ENCODE results near the gene KRT71.
A peak's percentile ranks its signal among the peaks of the same experiment; 100 is the strongest.

KRT71 gene

GRCh38 chr12:52566847-52567291 is 13.9 kb upstream of the KRT71 start:
- no peak for TF ChIP-seq CTCF (IDR thresholded peaks at IDR 0.05; ENCODE audit: insufficient read depth, low read length, poor library complexity, severe bottlenecking)
- Histone ChIP-seq H3K36me3 (ENCODE audit: control insufficient read depth, insufficient read depth, low read length) (no peaks in the 10 kb centered on the region), H3K27me3 (replicated peaks; ENCODE audit: control insufficient read depth, insufficient read depth, low read length) (peaks cover 6% of the 10 kb centered on the region), H3K4me3 (replicated peaks; ENCODE audit: low read depth, low read length) (no peak overlapping the region)
- DNase-seq (ENCODE audit: extremely low read depth, insufficient read length) = no peak

- Histone ChIP-seq H3K27me3 (replicated peaks; ENCODE audit: control insufficient read depth, insufficient read depth, low read length) (peaks cover 6% of the 10 kb centered on the region), H3K36me3 (ENCODE audit: control insufficient read depth, insufficient read depth, low read length) (no peaks in the 10 kb centered on the region), H3K4me3 (replicated peaks; ENCODE audit: low read depth, low read length) (no peak overlapping the region)
- DNase-seq (ENCODE audit: extremely low read depth, insufficient read length) = no peak
- no peak for TF ChIP-seq CTCF (IDR thresholded peaks at IDR 0.05; ENCODE audit: insufficient read depth, low read length, poor library complexity, severe bottlenecking)
These were observed 11.6 kb upstream of the KRT71 start for GRCh38 chr12:52564582-52564981.

- no peaks in the 10 kb centered on the region for H3K36me3 ChIP-seq (ENCODE audit: control insufficient read depth, insufficient read depth, low read length)
- peaks cover 5% of the 10 kb centered on the region for H3K27me3 ChIP-seq (replicated peaks; ENCODE audit: control insufficient read depth, insufficient read depth, low read length)
- no peak for DNase-seq (ENCODE audit: extremely low read depth, insufficient read length)
- peak; percentile 25 for TF ChIP-seq CTCF (IDR thresholded peaks at IDR 0.05; ENCODE audit: insufficient read depth, low read length, poor library complexity, severe bottlenecking)
- no peak overlapping the region for H3K4me3 ChIP-seq (replicated peaks; ENCODE audit: low read depth, low read length)
These were observed 9.0 kb upstream of the KRT71 start for GRCh38 chr12:52561880-52562449.

- TF ChIP-seq CTCF (IDR thresholded peaks at IDR 0.05; ENCODE audit: insufficient read depth, low read length, poor library complexity, severe bottlenecking) = no peak
- peaks cover 3% of the 10 kb centered on the region for H3K27me3 ChIP-seq (replicated peaks; ENCODE audit: control insufficient read depth, insufficient read depth, low read length)
These were observed 7.0 kb upstream of the KRT71 start for GRCh38 chr12:52559979-52560378.

GRCh38 chr12:52558781-52559445 is 6.0 kb upstream of the KRT71 start:
- no peak overlapping the region for H3K4me3 ChIP-seq (replicated peaks; ENCODE audit: low read depth, low read length)
- peaks cover 1% of the 10 kb centered on the region for H3K27me3 ChIP-seq (replicated peaks; ENCODE audit: control insufficient read depth, insufficient read depth, low read length)
- TF ChIP-seq CTCF (IDR thresholded peaks at IDR 0.05; ENCODE audit: insufficient read depth, low read length, poor library complexity, severe bottlenecking) = no peak
- no peaks in the 10 kb centered on the region for H3K36me3 ChIP-seq (ENCODE audit: control insufficient read depth, insufficient read depth, low read length)
- DNase-seq (ENCODE audit: extremely low read depth, insufficient read length) = no peak

More at GRCh38 chr12:52559979-52560378, 7.0 kb upstream of the KRT71 start:
- H3K36me3 ChIP-seq (ENCODE audit: control insufficient read depth, insufficient read depth, low read length) = no peaks in the 10 kb centered on the region
- no peak for DNase-seq (ENCODE audit: extremely low read depth, insufficient read length)
- H3K4me3 ChIP-seq (replicated peaks; ENCODE audit: low read depth, low read length) = no peak overlapping the region

Data from GM06990 (cell line).